Duodenal mucosa (tissue), 2 donors: ENCODE results near the gene SHMT2.

Source experiments
- H3K27ac ChIP-seq: one replicate; pipeline ENCODE4 v1.7.0; 2013; ENCODE audit warnings: low read depth, low read length
- H3K27me3 ChIP-seq, 2 donors: one replicate each; pipeline ENCODE4 v1.7.0; 2013; ENCODE audit warnings: low read length in 2 of 2, control low read depth in 1 of 2; ENCODE audit not compliant: insufficient read depth in 2 of 2, control insufficient read depth in 1 of 2
- H3K36me3 ChIP-seq, 2 donors: one replicate each; pipeline ENCODE4 v1.7.0; 2013; ENCODE audit warnings: low read length in 2 of 2, control low read depth in 1 of 2; ENCODE audit not compliant: insufficient read depth in 2 of 2, control insufficient read depth in 1 of 2
- H3K4me1 ChIP-seq, 2 donors: one replicate each; pipeline ENCODE4 v1.7.0; 2013; ENCODE audit warnings: low read length in 2 of 2, control low read depth in 1 of 2; ENCODE audit not compliant: insufficient read depth in 2 of 2, control insufficient read depth in 1 of 2
- H3K4me3 ChIP-seq, 2 donors: one replicate each; pipeline ENCODE4 v1.7.0; 2013; ENCODE audit warnings: low read length in 2 of 2, low read depth in 1 of 2
- H3K9ac ChIP-seq, 2 donors: one replicate each; pipeline ENCODE4 v1.7.0; 2013; ENCODE audit warnings: low read length in 2 of 2, low read depth in 1 of 2
- H3K9me3 ChIP-seq, 2 donors: one replicate each; pipeline ENCODE4 v1.7.0; 2013; ENCODE audit warnings: low read length in 2 of 2, control low read depth in 1 of 2; ENCODE audit not compliant: control insufficient read depth in 1 of 2

Gene SHMT2

DNA sequence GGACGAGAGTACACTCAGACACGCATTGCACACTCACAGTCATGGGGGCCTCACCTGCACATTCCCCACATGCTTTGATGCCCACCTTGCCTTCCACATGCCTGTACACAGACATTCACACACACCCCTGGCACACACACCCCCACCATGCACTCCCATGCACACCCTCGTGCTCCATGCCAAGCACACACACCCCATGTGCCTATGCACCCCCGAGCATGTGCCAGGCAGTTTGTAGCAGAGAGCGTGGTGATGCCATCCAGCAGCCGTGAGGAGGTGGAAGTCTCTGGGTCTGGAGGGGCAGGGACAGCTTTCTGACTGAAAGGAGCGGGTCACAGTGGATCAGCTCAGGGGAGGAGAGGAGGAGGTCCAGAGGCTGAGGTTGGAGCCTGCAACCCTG is 23.6 kb upstream of the SHMT2 start:
- no peaks in the 10 kb centered on the region for H3K27me3 ChIP-seq
- H3K4me1 ChIP-seq, result no peaks in the 10 kb centered on the region
- peaks cover 45 to 91% of the 10 kb centered on the region in 2 donors for H3K36me3 ChIP-seq
- no peaks in the 10 kb centered on the region for H3K9me3 ChIP-seq
- no peak overlapping the region for H3K4me3 ChIP-seq
- no peak overlapping the region for H3K9ac ChIP-seq
- H3K27ac ChIP-seq, result no peak overlapping the region

DNA sequence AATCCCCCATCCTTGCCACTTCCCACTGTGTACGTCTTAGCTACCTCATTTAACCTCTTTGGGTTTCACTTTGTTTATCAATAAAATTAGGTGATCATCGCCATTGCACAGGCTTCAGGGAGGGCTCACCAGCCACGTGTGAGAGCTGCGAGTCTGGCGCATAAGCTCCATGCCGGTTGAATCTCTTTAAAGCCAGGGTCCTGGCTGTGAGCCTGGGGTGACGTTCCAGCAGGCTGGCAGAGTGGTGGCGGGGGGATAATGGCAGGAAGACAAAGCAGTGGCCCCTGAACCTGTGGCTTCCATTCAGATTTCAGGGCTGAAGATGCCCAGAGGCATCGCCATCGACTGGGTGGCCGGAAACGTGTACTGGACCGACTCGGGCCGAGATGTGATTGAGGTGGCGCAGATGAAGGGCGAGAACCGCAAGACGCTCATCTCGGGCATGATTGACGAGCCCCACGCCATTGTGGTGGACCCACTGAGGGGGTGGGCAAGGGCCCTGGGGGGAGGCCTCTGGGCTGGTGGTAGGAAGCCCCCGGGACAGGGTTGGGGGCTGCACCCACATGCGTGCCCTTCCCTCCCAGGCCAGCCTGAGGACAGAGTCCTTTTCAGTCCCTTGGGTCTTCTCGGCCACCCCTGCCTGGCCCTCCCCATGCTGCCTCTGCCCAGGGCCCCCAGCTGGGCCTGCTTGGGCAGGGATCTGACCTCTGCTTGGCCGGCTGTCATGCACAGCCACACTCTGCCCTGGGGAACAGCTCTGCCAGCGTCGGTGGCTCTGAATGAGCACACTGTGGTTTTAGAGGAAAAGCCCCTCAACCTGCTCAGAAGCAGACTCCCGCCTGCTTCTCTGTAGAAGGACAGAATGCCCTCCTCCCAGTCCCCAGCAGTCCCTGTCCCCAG is 21.5 kb upstream of the SHMT2 start:
- Histone ChIP-seq H3K27ac (no peak overlapping the region), H3K4me1 (no peaks in the 10 kb centered on the region), H3K27me3 (no peaks in the 10 kb centered on the region), H3K4me3 (no peak overlapping the region), H3K36me3 (peaks cover 36 to 85% of the 10 kb centered on the region in 2 donors), H3K9me3 (no peaks in the 10 kb centered on the region), H3K9ac (no peak overlapping the region)

- Histone ChIP-seq H3K9ac (no peak overlapping the region), H3K4me1 (no peaks in the 10 kb centered on the region), H3K4me3 (no peak overlapping the region), H3K27ac (no peak overlapping the region), H3K9me3 (no peaks in the 10 kb centered on the region), H3K36me3 (peaks cover 36 to 77% of the 10 kb centered on the region in 2 donors), H3K27me3 (peaks cover 0 to 3% of the 10 kb centered on the region in 2 donors)
These were observed 20.8 kb upstream of the SHMT2 start for GRCh38 chr12:57208631-57209282.

DNA sequence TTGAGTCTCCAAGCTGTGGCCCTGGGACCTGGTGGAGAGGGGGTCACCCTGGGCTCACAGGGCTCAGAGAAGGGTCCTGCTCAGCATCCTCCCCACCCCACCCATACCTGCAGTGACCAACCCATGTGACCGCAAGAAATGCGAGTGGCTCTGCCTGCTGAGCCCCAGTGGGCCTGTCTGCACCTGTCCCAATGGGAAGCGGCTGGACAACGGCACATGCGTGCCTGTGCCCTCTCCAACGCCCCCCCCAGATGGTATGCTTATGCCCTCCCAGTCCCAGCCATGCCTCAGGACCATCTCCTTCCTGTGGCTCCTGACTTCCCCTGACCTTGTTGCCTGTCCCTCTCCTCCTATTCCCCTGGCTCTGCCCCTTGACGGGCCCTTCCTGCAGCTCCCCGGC is 19.6 kb upstream of the SHMT2 start:
- peaks cover 29 to 66% of the 10 kb centered on the region in 2 donors for H3K36me3 ChIP-seq
- peaks cover 4 to 11% of the 10 kb centered on the region in 2 donors for H3K27me3 ChIP-seq
- no peak overlapping the region for H3K27ac ChIP-seq
- H3K9me3 ChIP-seq, result no peaks in the 10 kb centered on the region
- H3K4me1 ChIP-seq, result peaks cover 0 to 4% of the 10 kb centered on the region in 2 donors
- H3K9ac ChIP-seq, result no peak overlapping the region
- no peak overlapping the region for H3K4me3 ChIP-seq

DNA sequence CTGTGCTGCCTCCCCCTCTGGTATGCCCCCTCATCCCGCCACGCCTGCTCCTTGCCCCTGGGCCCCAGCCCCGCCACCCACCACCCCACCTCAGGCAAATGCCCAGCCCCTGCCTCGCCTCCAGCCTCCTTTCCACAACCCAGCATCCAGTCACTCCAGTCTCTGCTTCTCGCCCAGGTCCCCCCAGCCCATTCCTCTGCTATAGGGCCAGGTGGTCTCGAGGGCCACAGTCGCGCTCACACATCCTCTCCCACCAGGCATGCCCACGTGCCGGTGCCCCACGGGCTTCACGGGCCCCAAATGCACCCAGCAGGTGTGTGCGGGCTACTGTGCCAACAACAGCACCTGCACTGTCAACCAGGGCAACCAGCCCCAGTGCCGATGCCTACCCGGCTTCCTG is 19.1 kb upstream of the SHMT2 start:
- Histone ChIP-seq H3K27me3 (peaks cover 10 to 16% of the 10 kb centered on the region in 2 donors), H3K9me3 (no peaks in the 10 kb centered on the region), H3K27ac (no peak overlapping the region), H3K4me3 (no peak overlapping the region), H3K9ac (no peak overlapping the region), H3K36me3 (peaks cover 23 to 61% of the 10 kb centered on the region in 2 donors), H3K4me1 (peaks cover 2 to 7% of the 10 kb centered on the region in 2 donors)

- Histone ChIP-seq H3K27ac (no peak overlapping the region), H3K9ac (no peak overlapping the region), H3K4me3 (no peak overlapping the region), H3K4me1 (peaks cover 7 to 13% of the 10 kb centered on the region in 2 donors), H3K27me3 (peaks cover 16 to 23% of the 10 kb centered on the region in 2 donors), H3K36me3 (peaks cover 17 to 54% of the 10 kb centered on the region in 2 donors), H3K9me3 (no peaks in the 10 kb centered on the region)
These were observed 18.4 kb upstream of the SHMT2 start for GRCh38 chr12:57210926-57211692.

DNA sequence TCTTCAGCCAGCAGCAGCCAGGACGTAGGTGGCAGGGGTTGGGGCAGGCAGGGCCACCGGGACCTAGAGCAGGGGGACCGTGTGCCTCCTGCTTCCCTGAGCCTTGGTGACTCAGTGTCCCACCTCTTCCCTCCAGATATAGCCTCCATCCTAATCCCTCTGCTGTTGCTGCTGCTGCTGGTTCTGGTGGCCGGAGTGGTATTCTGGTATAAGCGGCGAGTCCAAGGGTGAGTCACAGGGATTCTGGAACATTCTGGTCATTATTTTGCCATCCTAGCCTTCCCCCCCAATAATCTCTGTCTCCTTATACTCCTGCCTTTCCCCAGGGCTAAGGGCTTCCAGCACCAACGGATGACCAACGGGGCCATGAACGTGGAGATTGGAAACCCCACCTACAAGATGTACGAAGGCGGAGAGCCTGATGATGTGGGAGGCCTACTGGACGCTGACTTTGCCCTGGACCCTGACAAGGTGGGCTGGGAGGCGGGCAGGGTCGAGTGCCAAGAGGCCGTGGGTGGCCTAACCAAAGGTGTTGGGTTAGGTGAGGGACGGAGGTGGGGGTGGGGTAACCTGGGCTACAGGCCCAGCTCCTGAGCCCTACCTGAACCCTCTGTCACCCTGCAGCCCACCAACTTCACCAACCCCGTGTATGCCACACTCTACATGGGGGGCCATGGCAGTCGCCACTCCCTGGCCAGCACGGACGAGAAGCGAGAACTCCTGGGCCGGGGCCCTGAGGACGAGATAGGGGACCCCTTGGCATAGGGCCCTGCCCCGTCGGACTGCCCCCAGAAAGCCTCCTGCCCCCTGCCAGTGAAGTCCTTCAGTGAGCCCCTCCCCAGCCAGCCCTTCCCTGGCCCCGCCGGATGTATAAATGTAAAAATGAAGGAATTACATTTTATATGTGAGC is 17.5 kb upstream of the SHMT2 start:
- Histone ChIP-seq H3K9me3 (no peaks in the 10 kb centered on the region), H3K27me3 (peaks cover 21 to 24% of the 10 kb centered on the region in 2 donors), H3K4me3 (no peak overlapping the region), H3K4me1 (peaks cover 9 to 17% of the 10 kb centered on the region in 2 donors), H3K27ac (no peak overlapping the region), H3K36me3 (peaks cover 17 to 48% of the 10 kb centered on the region in 2 donors), H3K9ac (no peak overlapping the region)

DNA sequence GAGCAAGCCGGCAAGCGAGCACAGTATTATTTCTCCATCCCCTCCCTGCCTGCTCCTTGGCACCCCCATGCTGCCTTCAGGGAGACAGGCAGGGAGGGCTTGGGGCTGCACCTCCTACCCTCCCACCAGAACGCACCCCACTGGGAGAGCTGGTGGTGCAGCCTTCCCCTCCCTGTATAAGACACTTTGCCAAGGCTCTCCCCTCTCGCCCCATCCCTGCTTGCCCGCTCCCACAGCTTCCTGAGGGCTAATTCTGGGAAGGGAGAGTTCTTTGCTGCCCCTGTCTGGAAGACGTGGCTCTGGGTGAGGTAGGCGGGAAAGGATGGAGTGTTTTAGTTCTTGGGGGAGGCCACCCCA is 16.8 kb upstream of the SHMT2 start:
- Histone ChIP-seq H3K27me3 (peaks cover 27 to 30% of the 10 kb centered on the region in 2 donors), H3K4me1 (peaks cover 16 to 23% of the 10 kb centered on the region in 2 donors), H3K27ac (no peak overlapping the region), H3K36me3 (peaks cover 14 to 45% of the 10 kb centered on the region in 2 donors), H3K9ac (no peak overlapping the region), H3K4me3 (no peak overlapping the region), H3K9me3 (no peaks in the 10 kb centered on the region)

DNA sequence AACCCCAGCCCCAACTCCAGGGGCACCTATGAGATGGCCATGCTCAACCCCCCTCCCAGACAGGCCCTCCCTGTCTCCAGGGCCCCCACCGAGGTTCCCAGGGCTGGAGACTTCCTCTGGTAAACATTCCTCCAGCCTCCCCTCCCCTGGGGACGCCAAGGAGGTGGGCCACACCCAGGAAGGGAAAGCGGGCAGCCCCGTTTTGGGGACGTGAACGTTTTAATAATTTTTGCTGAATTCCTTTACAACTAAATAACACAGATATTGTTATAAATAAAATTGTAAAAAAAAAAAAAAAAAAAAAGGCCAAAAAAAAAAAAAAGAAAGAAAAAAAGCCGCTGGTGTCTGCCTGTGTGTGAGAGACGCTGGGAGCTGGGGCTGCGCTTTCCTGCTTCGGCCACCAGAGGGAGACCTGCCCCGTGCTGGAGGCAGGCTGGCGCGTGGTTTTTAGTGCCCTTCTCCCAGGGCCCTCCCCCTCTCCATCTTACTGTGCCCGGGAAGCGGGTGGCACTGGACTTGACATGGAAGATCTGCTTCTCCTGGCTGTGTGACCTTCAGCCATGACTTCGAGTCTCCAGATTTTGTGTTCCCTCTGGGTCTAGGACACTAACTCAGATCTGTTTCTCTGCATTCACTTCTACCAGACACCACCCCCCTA is 16.3 kb upstream of the SHMT2 start:
- peaks cover 16 to 24% of the 10 kb centered on the region in 2 donors for H3K4me1 ChIP-seq
- H3K27ac ChIP-seq, result no peak overlapping the region
- peaks cover 13 to 41% of the 10 kb centered on the region in 2 donors for H3K36me3 ChIP-seq
- H3K27me3 ChIP-seq, result peaks cover 32 to 35% of the 10 kb centered on the region in 2 donors
- no peak overlapping the region for H3K9ac ChIP-seq
- H3K4me3 ChIP-seq, result no peak overlapping the region
- no peaks in the 10 kb centered on the region for H3K9me3 ChIP-seq
